ENCODE measurements around the gene ADAM22. TPM values are rescaled to one million over a fixed set of nuclear protein-coding genes. Genes with fewer than 3 reads are reported as not detected.

Gene ADAM22
- total and polyA plus RNA-seq, 4 experiments from 2014 or later, result 0.21 to 7.7 (median 3.5) TPM

GRCh38 chr7:87959336-87959735, 25.3 kb downstream of the ADAM22 start:
- no peaks in the 10 kb centered on the region for H3K9me3 ChIP-seq (ENCODE audit: control insufficient read depth in 1 of 2, low read length in 2 of 2)
- no peaks in the 10 kb centered on the region for H3K4me1 ChIP-seq (ENCODE audit: insufficient read depth, low read length)
- H3K4me1 Mint-ChIP-seq, result no peaks in the 10 kb centered on the region
- intact Hi-C loops (cut with micrococcal nuclease), result no loop called here
- POLR2A ChIA-PET (ENCODE audit: partially characterized antibody), result no interaction called here
- no peaks in the 10 kb centered on the region for H3K27me3 Mint-ChIP-seq
- H3K36me3 Mint-ChIP-seq, result no peaks in the 10 kb centered on the region
- H3K36me3 ChIP-seq (ENCODE audit: insufficient read depth, low read length), result no peaks in the 10 kb centered on the region
- no peak overlapping the region for H3K4me3 ChIP-seq (ENCODE audit: low read length in 2 of 2)
- CTCF ChIA-PET (ENCODE audit: partially characterized antibody), result interaction anchor here (0.7 to 1.0 kb wide), 2 partner anchors 8 to 25 kb away, joined by 3 read pairs; partner anchors contain the start of gene ADAM22
- H3K4me3 Mint-ChIP-seq, result no peak overlapping the region
- peaks cover 0 to 2% (median 0%) of the 10 kb centered on the region in 8 donors for H3K9me3 Mint-ChIP-seq
- no peak for DNase-seq
- no peaks in the 10 kb centered on the region for H3K27me3 ChIP-seq (ENCODE audit: insufficient read depth, low read length)
- H3K27ac Mint-ChIP-seq, result peak overlapping the region in 1 of 7 donors; percentile 45
- no peak overlapping the region for H3K27ac ChIP-seq (ENCODE audit: low read depth, low read length)

DNA sequence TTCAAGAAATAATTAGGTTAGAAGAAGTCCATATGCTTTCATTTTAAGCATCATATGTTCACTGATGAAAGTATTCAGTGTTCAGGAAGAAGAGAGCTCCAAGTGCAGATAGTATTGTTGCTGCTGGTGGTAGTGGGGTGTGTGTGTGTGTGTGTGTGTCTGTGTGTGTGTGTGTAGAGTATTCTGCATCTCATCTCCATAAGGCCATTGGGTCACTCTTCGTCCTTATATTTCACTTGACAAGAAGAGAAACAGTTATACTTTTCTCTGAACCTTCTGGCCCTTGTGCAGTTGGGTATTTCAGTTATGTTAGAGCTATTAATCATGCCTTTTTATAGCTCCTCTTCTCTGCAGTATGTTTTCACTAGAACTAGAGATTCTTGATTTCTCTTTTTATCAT, 26.2 kb downstream of the ADAM22 start:
- H3K27me3 ChIP-seq (ENCODE audit: insufficient read depth, low read length), result no peaks in the 10 kb centered on the region
- no peaks in the 10 kb centered on the region for H3K9me3 ChIP-seq (ENCODE audit: control insufficient read depth in 1 of 2, low read length in 2 of 2)
- no peaks in the 10 kb centered on the region for H3K4me1 ChIP-seq (ENCODE audit: insufficient read depth, low read length)
- H3K4me3 ChIP-seq (ENCODE audit: low read length in 2 of 2), result no peak overlapping the region
- ChIA-PET CTCF (ENCODE audit: partially characterized antibody) (no interaction called here), POLR2A (ENCODE audit: partially characterized antibody) (no interaction called here)
- no peaks in the 10 kb centered on the region for H3K36me3 Mint-ChIP-seq
- no peaks in the 10 kb centered on the region for H3K4me1 Mint-ChIP-seq
- H3K4me3 Mint-ChIP-seq, result no peak overlapping the region
- intact Hi-C loops (cut with micrococcal nuclease), result no loop called here
- H3K27ac ChIP-seq (ENCODE audit: low read depth, low read length), result no peak overlapping the region
- peaks cover 0 to 2% (median 0%) of the 10 kb centered on the region in 8 donors for H3K9me3 Mint-ChIP-seq
- no peaks in the 10 kb centered on the region for H3K36me3 ChIP-seq (ENCODE audit: insufficient read depth, low read length)
- no peak overlapping the region for H3K27ac Mint-ChIP-seq
- no peak for DNase-seq
- H3K27me3 Mint-ChIP-seq, result no peaks in the 10 kb centered on the region

DNA sequence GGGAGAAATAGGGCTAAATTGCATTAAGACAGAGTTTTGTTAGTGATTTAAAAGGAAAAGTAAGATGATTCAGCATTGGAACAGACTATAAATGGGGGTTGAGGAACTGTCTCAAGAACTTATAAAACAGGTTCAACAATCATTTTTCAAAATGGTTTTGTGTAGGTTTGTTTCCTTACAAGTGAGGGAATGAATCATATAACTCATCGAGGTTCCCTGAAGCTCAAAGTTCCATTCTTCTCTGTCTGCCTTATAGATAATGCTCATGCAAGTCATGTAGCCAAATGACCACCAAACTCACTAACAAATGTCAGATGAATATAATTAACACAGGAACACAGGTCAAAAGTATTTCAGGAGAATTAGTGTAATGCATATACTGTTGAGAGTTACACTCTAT, 27.7 kb downstream of the ADAM22 start:
- no peaks in the 10 kb centered on the region for H3K9me3 ChIP-seq (ENCODE audit: control insufficient read depth in 1 of 2, low read length in 2 of 2)
- H3K27me3 ChIP-seq (ENCODE audit: insufficient read depth, low read length), result no peaks in the 10 kb centered on the region
- H3K4me1 ChIP-seq (ENCODE audit: insufficient read depth, low read length), result no peaks in the 10 kb centered on the region
- H3K9me3 Mint-ChIP-seq, result peaks cover 0 to 2% (median 0%) of the 10 kb centered on the region in 8 donors
- H3K27ac ChIP-seq (ENCODE audit: low read depth, low read length), result no peak overlapping the region
- H3K4me1 Mint-ChIP-seq, result no peaks in the 10 kb centered on the region
- ChIA-PET POLR2A (ENCODE audit: partially characterized antibody) (no interaction called here), CTCF (ENCODE audit: partially characterized antibody) (no interaction called here)
- no peak overlapping the region for H3K27ac Mint-ChIP-seq
- H3K27me3 Mint-ChIP-seq, result no peaks in the 10 kb centered on the region
- peaks cover 0 to 9% of the 10 kb centered on the region in 2 donors for H3K36me3 Mint-ChIP-seq
- H3K4me3 Mint-ChIP-seq, result no peak overlapping the region
- no peaks in the 10 kb centered on the region for H3K36me3 ChIP-seq (ENCODE audit: insufficient read depth, low read length)
- intact Hi-C loops (cut with micrococcal nuclease), result no loop called here
- DNase-seq, result no peak
- H3K4me3 ChIP-seq (ENCODE audit: low read length in 2 of 2), result no peak overlapping the region

GRCh38 chr7:87966271-87966670, 32.2 kb downstream of the ADAM22 start:
- Histone ChIP-seq H3K36me3 (ENCODE audit: insufficient read depth, low read length) (no peaks in the 10 kb centered on the region), H3K9me3 (ENCODE audit: control insufficient read depth in 1 of 2, low read length in 2 of 2) (no peaks in the 10 kb centered on the region), H3K27me3 (ENCODE audit: insufficient read depth, low read length) (no peaks in the 10 kb centered on the region), H3K4me1 (ENCODE audit: insufficient read depth, low read length) (no peaks in the 10 kb centered on the region), H3K4me3 (ENCODE audit: low read length in 2 of 2) (no peak overlapping the region), H3K27ac (ENCODE audit: low read depth, low read length) (no peak overlapping the region)
- Mint-ChIP-seq H3K27me3 (no peaks in the 10 kb centered on the region), H3K27ac (no peak overlapping the region), H3K36me3 (peaks cover 0 to 9% of the 10 kb centered on the region in 2 donors), H3K9me3 (peaks cover 0 to 1% (median 0%) of the 10 kb centered on the region in 8 donors), H3K4me1 (no peaks in the 10 kb centered on the region), H3K4me3 (no peak overlapping the region)
- DNase-seq, result no peak
- intact Hi-C loops (cut with micrococcal nuclease), result no loop called here
- ChIA-PET POLR2A (ENCODE audit: partially characterized antibody) (no interaction called here), CTCF (ENCODE audit: partially characterized antibody) (interaction anchor here (1.3 kb wide), 1 partner anchor 22 kb away, joined by 4 read pairs; no protein-coding TSS in a partner anchor)

DNA sequence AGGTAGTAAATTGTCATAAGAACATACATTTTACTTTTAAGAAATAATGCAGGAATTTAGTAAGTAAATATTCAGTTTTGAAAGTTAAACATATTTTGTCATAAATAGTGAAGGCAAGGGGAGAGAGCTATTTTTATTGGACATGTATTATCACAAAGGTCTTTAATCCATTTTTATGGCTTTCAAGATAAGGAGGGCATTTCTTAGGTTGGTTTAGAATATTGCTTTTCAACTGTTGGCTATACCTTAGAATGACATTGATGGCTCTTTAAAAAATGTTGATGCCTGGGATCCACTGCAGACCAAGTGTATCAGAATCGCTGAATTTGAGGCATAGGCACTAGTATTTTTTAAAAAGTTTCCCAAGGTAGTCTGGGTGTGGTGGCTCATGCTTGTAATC, 34.0 kb downstream of the ADAM22 start:
- ChIA-PET POLR2A (ENCODE audit: partially characterized antibody) (no interaction called here), CTCF (ENCODE audit: partially characterized antibody) (interaction anchor here (0.7 kb wide), 1 partner anchor 9 kb away, joined by 3 read pairs; no protein-coding TSS in a partner anchor)
- Mint-ChIP-seq H3K27ac (no peak overlapping the region), H3K4me3 (no peak overlapping the region), H3K27me3 (no peaks in the 10 kb centered on the region), H3K9me3 (peaks cover 0 to 2% (median 0%) of the 10 kb centered on the region in 8 donors), H3K36me3 (peaks cover 0 to 9% of the 10 kb centered on the region in 2 donors), H3K4me1 (no peaks in the 10 kb centered on the region)
- intact Hi-C loops (cut with micrococcal nuclease), result no loop called here
- H3K36me3 ChIP-seq (ENCODE audit: insufficient read depth, low read length), result no peaks in the 10 kb centered on the region
- H3K4me1 ChIP-seq (ENCODE audit: insufficient read depth, low read length), result no peaks in the 10 kb centered on the region
- H3K27ac ChIP-seq (ENCODE audit: low read depth, low read length), result no peak overlapping the region
- no peak overlapping the region for H3K4me3 ChIP-seq (ENCODE audit: low read length in 2 of 2)
- DNase-seq, result no peak
- no peaks in the 10 kb centered on the region for H3K9me3 ChIP-seq (ENCODE audit: control insufficient read depth in 1 of 2, low read length in 2 of 2)
- H3K27me3 ChIP-seq (ENCODE audit: insufficient read depth, low read length), result no peaks in the 10 kb centered on the region

DNA sequence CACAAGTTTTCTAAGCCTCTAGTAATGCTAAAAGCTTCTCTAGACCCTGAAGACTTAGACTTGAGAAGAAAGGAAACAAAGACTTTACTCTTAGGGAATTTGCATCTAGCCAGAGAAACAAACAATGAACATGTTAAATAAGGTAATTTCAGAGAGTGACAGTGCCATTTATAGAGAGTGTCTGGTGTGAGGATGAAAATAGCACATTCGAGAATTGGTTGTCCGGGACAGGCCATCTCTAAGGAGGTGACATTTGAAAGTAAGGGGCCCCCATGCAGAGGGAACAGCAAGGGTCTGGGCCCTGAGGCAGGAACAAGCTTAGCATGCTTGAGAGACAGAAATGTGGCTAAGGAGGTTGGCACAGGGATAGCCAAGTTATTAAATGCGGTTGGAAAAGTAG, 48.1 kb downstream of the ADAM22 start:
- no peaks in the 10 kb centered on the region for H3K27me3 Mint-ChIP-seq
- ChIA-PET CTCF (ENCODE audit: partially characterized antibody) (no interaction called here), POLR2A (ENCODE audit: partially characterized antibody) (no interaction called here)
- Histone ChIP-seq H3K4me3 (ENCODE audit: low read length in 2 of 2) (no peak overlapping the region), H3K4me1 (ENCODE audit: insufficient read depth, low read length) (no peaks in the 10 kb centered on the region), H3K27ac (ENCODE audit: low read depth, low read length) (no peak overlapping the region), H3K27me3 (ENCODE audit: insufficient read depth, low read length) (no peaks in the 10 kb centered on the region), H3K36me3 (ENCODE audit: insufficient read depth, low read length) (no peaks in the 10 kb centered on the region), H3K9me3 (ENCODE audit: control insufficient read depth in 1 of 2, low read length in 2 of 2) (no peaks in the 10 kb centered on the region)
- intact Hi-C loops (cut with micrococcal nuclease), result no loop called here
- H3K4me3 Mint-ChIP-seq, result no peak overlapping the region
- no peak for DNase-seq
- H3K4me1 Mint-ChIP-seq, result no peaks in the 10 kb centered on the region
- peaks cover 0 to 1% (median 0%) of the 10 kb centered on the region in 8 donors for H3K9me3 Mint-ChIP-seq
- peaks cover 0 to 6% of the 10 kb centered on the region in 2 donors for H3K36me3 Mint-ChIP-seq
- H3K27ac Mint-ChIP-seq, result no peak overlapping the region

GRCh38 chr7:87984088-87984487, 50.0 kb downstream of the ADAM22 start:
- intact Hi-C loops (cut with micrococcal nuclease), result no loop called here
- H3K27ac ChIP-seq (ENCODE audit: low read depth, low read length), result no peak overlapping the region
- Mint-ChIP-seq H3K27me3 (no peaks in the 10 kb centered on the region), H3K27ac (no peak overlapping the region), H3K36me3 (no peaks in the 10 kb centered on the region), H3K4me3 (no peak overlapping the region), H3K4me1 (no peaks in the 10 kb centered on the region), H3K9me3 (no peaks in the 10 kb centered on the region)
- H3K4me1 ChIP-seq (ENCODE audit: insufficient read depth, low read length), result no peaks in the 10 kb centered on the region
- H3K36me3 ChIP-seq (ENCODE audit: insufficient read depth, low read length), result no peaks in the 10 kb centered on the region
- H3K27me3 ChIP-seq (ENCODE audit: insufficient read depth, low read length), result no peaks in the 10 kb centered on the region
- no peak overlapping the region for H3K4me3 ChIP-seq (ENCODE audit: low read length in 2 of 2)
- H3K9me3 ChIP-seq (ENCODE audit: control insufficient read depth in 1 of 2, low read length in 2 of 2), result no peaks in the 10 kb centered on the region
- ChIA-PET POLR2A (ENCODE audit: partially characterized antibody) (no interaction called here), CTCF (ENCODE audit: partially characterized antibody) (no interaction called here)
- DNase-seq, result no peak

GRCh38 chr7:87993269-87993668, 59.2 kb downstream of the ADAM22 start:
- Mint-ChIP-seq H3K27ac (no peak overlapping the region), H3K4me1 (no peaks in the 10 kb centered on the region), H3K4me3 (no peak overlapping the region), H3K27me3 (no peaks in the 10 kb centered on the region), H3K9me3 (no peaks in the 10 kb centered on the region), H3K36me3 (no peaks in the 10 kb centered on the region)
- Histone ChIP-seq H3K4me1 (ENCODE audit: insufficient read depth, low read length) (no peaks in the 10 kb centered on the region), H3K27ac (ENCODE audit: low read depth, low read length) (no peak overlapping the region), H3K27me3 (ENCODE audit: insufficient read depth, low read length) (no peaks in the 10 kb centered on the region), H3K36me3 (ENCODE audit: insufficient read depth, low read length) (no peaks in the 10 kb centered on the region), H3K4me3 (ENCODE audit: low read length in 2 of 2) (no peak overlapping the region), H3K9me3 (ENCODE audit: control insufficient read depth in 1 of 2, low read length in 2 of 2) (no peaks in the 10 kb centered on the region)
- ChIA-PET CTCF (ENCODE audit: partially characterized antibody) (no interaction called here), POLR2A (ENCODE audit: partially characterized antibody) (no interaction called here)
- no peak for DNase-seq
- intact Hi-C loops (cut with micrococcal nuclease), result no loop called here

Measured in CD4-positive, alpha-beta memory T cell (primary cell).